Progenitor cell of endocrine pancreas (in vitro differentiated cells): ENCODE measurements around the gene PRSS33. TPM values are rescaled to one million over a fixed set of nuclear protein-coding genes. Genes with fewer than 3 reads are reported as not detected.

Experiments used
- DNase-seq: peaks from one replicate; pipeline ENCODE4 v3.0.0; 2021; ENCODE audit warnings: low spot score; ENCODE audit not compliant: unreplicated experiment
- H3K27ac Mint-ChIP-seq: 2 replicates; pipeline ENCODE4 v1.8.0; 2021; ENCODE audit warnings: mild to moderate bottlenecking, moderate library complexity, mixed read lengths
- H3K27me3 Mint-ChIP-seq: 2 replicates; pipeline ENCODE4 v1.8.0; 2021; ENCODE audit warnings: mixed read lengths
- H3K36me3 Mint-ChIP-seq: 2 replicates; pipeline ENCODE4 v1.8.0; 2022; ENCODE audit warnings: mixed read lengths; ENCODE audit not compliant: insufficient read depth
- H3K4me1 Mint-ChIP-seq: 2 replicates; pipeline ENCODE4 v1.8.0; 2021; ENCODE audit warnings: low read depth, mixed read lengths
- H3K4me3 Mint-ChIP-seq: 2 replicates; pipeline ENCODE4 v1.8.0; 2021; ENCODE audit warnings: low read depth, mild to moderate bottlenecking, moderate library complexity, mixed read lengths
- H3K9me3 Mint-ChIP-seq: 2 replicates; pipeline ENCODE4 v1.8.0; 2021; ENCODE audit warnings: low read depth, mixed read lengths
- CTCF ChIP-seq: fragments of 200-600 bp; sonication (generic); IDR thresholded peaks from one replicate; pipeline ENCODE4 v1.5.0; 2021; ENCODE audit warnings: antibody characterized with exemption, mild to moderate bottlenecking; ENCODE audit not compliant: unreplicated experiment
- total RNA-seq: library from RNA; stranded (reverse); gene quantifications from 2 replicates; pipeline ENCODE4 v1.2.1, GENCODE V29; 2021

The PRSS33 gene
- total RNA-seq, 1 donor from 2014 or later, result 0.31 TPM

GRCh38 chr16:2767140-2767731 lies 20.1 kb downstream of the PRSS33 start:
- H3K4me1 Mint-ChIP-seq, result no peaks in the 10 kb centered on the region
- H3K9me3 Mint-ChIP-seq, result peaks cover 24% of the 10 kb centered on the region
- no peak overlapping the region for H3K4me3 Mint-ChIP-seq
- DNase-seq, result no peak
- H3K27me3 Mint-ChIP-seq, result no peaks in the 10 kb centered on the region
- peaks cover 64% of the 10 kb centered on the region for H3K36me3 Mint-ChIP-seq
- H3K27ac Mint-ChIP-seq, result no peak overlapping the region
- no peak for TF ChIP-seq CTCF

GRCh38 chr16:2766430-2767139 lies 20.8 kb downstream of the PRSS33 start:
- H3K9me3 Mint-ChIP-seq, result peaks cover 28% of the 10 kb centered on the region
- no peak overlapping the region for H3K4me3 Mint-ChIP-seq
- H3K27ac Mint-ChIP-seq, result no peak overlapping the region
- no peaks in the 10 kb centered on the region for H3K4me1 Mint-ChIP-seq
- peaks cover 69% of the 10 kb centered on the region for H3K36me3 Mint-ChIP-seq
- TF ChIP-seq CTCF, result no peak
- no peak for DNase-seq
- H3K27me3 Mint-ChIP-seq, result no peaks in the 10 kb centered on the region

GRCh38 chr16:2765462-2766404 lies 21.6 kb downstream of the PRSS33 start:
- Mint-ChIP-seq H3K9me3 (peaks cover 37% of the 10 kb centered on the region), H3K27ac (no peak overlapping the region), H3K4me3 (no peak overlapping the region), H3K27me3 (no peaks in the 10 kb centered on the region), H3K36me3 (peaks cover 78% of the 10 kb centered on the region), H3K4me1 (no peaks in the 10 kb centered on the region)
- DNase-seq, result no peak
- TF ChIP-seq CTCF, result no peak

GRCh38 chr16:2764718-2765117 lies 22.6 kb downstream of the PRSS33 start:
- no peak overlapping the region for H3K27ac Mint-ChIP-seq
- no peaks in the 10 kb centered on the region for H3K4me1 Mint-ChIP-seq
- H3K4me3 Mint-ChIP-seq, result no peak overlapping the region
- H3K36me3 Mint-ChIP-seq, result peaks cover 84% of the 10 kb centered on the region
- H3K27me3 Mint-ChIP-seq, result no peaks in the 10 kb centered on the region
- no peak for TF ChIP-seq CTCF
- DNase-seq, result no peak
- H3K9me3 Mint-ChIP-seq, result peaks cover 39% of the 10 kb centered on the region

GRCh38 chr16:2763173-2763572 lies 24.2 kb downstream of the PRSS33 start:
- Mint-ChIP-seq H3K4me3 (no peak overlapping the region), H3K36me3 (peaks cover 93% of the 10 kb centered on the region), H3K27me3 (no peaks in the 10 kb centered on the region), H3K4me1 (no peaks in the 10 kb centered on the region), H3K9me3 (peaks cover 39% of the 10 kb centered on the region), H3K27ac (no peak overlapping the region)
- TF ChIP-seq CTCF, result no peak
- no peak for DNase-seq
